ENCODE data around the gene ZBTB45.

The ZBTB45 gene

DNA sequence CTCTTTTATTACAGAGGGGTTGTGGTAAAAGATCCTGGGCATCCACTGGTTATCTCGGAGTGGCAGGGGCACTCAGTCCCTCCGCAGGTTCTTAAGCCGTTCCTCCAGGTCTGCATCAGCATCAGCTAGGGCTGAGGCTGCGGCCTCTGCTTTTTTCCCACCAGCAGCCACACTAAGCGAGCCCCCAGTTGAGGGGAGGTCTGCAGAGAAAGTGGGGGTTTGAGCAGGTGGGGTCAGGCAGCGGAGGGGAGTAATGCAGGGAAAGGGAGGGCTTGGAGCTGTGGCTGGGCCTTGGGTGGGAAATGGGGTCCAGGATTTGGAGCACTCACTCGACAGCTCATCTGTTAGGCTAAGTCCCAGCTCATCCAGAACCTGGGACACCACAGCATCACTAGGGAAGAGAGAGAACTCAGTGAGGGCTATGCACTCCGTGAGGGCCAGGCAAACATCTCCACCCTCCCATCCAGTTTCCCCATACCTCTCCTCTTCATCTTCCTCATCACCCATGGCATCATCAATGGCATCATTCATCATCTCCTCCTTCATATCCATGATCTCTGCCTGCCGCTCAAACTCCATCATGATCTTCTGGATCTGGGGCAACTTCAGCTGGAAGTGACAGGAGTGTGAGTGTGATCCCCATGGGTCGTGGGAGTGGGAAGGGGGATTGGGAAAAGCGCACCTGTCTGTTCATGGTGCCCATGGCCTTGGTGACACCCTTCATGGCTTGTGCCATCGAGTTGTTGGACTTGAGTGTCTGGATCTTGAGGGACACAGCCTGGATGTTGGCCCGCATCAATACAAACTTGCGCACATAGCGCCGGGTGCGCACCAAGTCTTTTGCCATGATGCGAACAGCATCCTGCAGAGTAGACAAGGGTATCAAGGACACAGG is 32.2 kb upstream of the ZBTB45 start:
- no peak overlapping the region for H4K8ac ChIP-seq (ENCODE audit: low read depth, low read length)
- H2AFZ ChIP-seq (ENCODE audit: insufficient read depth, low read length, poor library complexity) = no peak overlapping the region

DNA sequence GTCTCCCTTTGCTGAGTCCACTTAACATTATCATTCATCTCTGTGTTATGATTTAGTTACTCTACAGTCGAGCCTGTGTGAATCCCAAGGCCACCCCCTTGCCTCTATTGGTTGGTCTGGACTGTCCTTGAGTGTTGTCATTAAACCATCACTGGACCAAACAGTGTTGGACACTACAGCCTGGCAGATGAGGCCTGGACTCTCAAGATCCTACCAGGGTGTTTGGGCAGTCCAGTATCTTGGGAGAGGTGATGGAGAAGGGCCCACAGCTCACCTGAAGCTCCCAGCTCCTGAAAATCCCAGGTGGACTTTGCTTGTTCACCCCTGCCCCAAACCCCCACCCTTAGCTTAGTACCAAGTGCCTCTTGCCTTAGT is 31.5 kb upstream of the ZBTB45 start:
- Histone ChIP-seq H2AFZ (ENCODE audit: insufficient read depth, low read length, poor library complexity) (no peak overlapping the region), H4K91ac (ENCODE audit: low read depth, low read length) (no peak overlapping the region), H3K4ac (ENCODE audit: low read depth, low read length) (no peak overlapping the region), H2BK12ac (ENCODE audit: low read length) (no peak overlapping the region), H3K9ac (ENCODE audit: low read length) (no peak overlapping the region), H2AK5ac (ENCODE audit: low read length) (no peak overlapping the region), H3K79me1 (ENCODE audit: low read length) (peaks cover 8% of the 10 kb centered on the region), H3K27ac (ENCODE audit: low read depth, low read length) (no peak overlapping the region), H4K8ac (ENCODE audit: low read depth, low read length) (no peak overlapping the region), H3K4me1 (ENCODE audit: control insufficient read depth in 1 of 2, insufficient read depth in 2 of 2, low read length in 2 of 2) (peaks cover 12 to 21% of the 10 kb centered on the region in 2 experiments), H2BK120ac (ENCODE audit: insufficient read depth, low read length, poor library complexity) (no peak overlapping the region), H3K36me3 (ENCODE audit: control insufficient read depth in 1 of 2, insufficient read depth in 2 of 2, low read length in 2 of 2) (peaks cover 71 to 75% of the 10 kb centered on the region in 2 experiments), H4K12ac (ENCODE audit: low read depth, low read length) (no peak overlapping the region), H3K18ac (ENCODE audit: low read length) (no peak overlapping the region), H3K79me2 (ENCODE audit: control insufficient read depth, insufficient read depth, low read length, poor library complexity) (peaks cover 14% of the 10 kb centered on the region), H3K9me3 (ENCODE audit: insufficient read depth, low read depth, low read length) (peaks cover 2% of the 10 kb centered on the region), H3K4me3 (ENCODE audit: low read depth, low read length) (no peak overlapping the region), H3K4me2 (ENCODE audit: low read length) (no peak overlapping the region), H3K27me3 (ENCODE audit: insufficient read depth, low read length) (no peaks in the 10 kb centered on the region), H2BK5ac (ENCODE audit: low read depth, low read length, poor library complexity) (no peak overlapping the region), H3K14ac (ENCODE audit: low read length) (no peak overlapping the region), H3K23ac (ENCODE audit: low read length) (no peak overlapping the region)
- WGBS (ENCODE audit: extremely low coverage, insufficient coverage, insufficient read length) = no CpG with 5 or more reads among the region's 1 CpG
- DNase-seq = no peak

More for the DNA sequence above, 32.2 kb upstream of the ZBTB45 start:
- Histone ChIP-seq H3K4ac (ENCODE audit: low read depth, low read length) (no peak overlapping the region), H3K4me1 (ENCODE audit: control insufficient read depth in 1 of 2, insufficient read depth in 2 of 2, low read length in 2 of 2) (peaks cover 11 to 19% of the 10 kb centered on the region in 2 experiments), H3K4me3 (ENCODE audit: low read depth, low read length) (peak overlapping the region; percentile 19), H2BK5ac (ENCODE audit: low read depth, low read length, poor library complexity) (no peak overlapping the region), H3K79me1 (ENCODE audit: low read length) (peaks cover 8% of the 10 kb centered on the region), H3K23ac (ENCODE audit: low read length) (no peak overlapping the region), H3K14ac (ENCODE audit: low read length) (no peak overlapping the region), H4K91ac (ENCODE audit: low read depth, low read length) (no peak overlapping the region), H3K4me2 (ENCODE audit: low read length) (no peak overlapping the region), H3K27ac (ENCODE audit: low read depth, low read length) (no peak overlapping the region), H2AK5ac (ENCODE audit: low read length) (no peak overlapping the region), H2BK120ac (ENCODE audit: insufficient read depth, low read length, poor library complexity) (no peak overlapping the region), H2BK12ac (ENCODE audit: low read length) (no peak overlapping the region), H3K79me2 (ENCODE audit: control insufficient read depth, insufficient read depth, low read length, poor library complexity) (peaks cover 9% of the 10 kb centered on the region), H3K36me3 (ENCODE audit: control insufficient read depth in 1 of 2, insufficient read depth in 2 of 2, low read length in 2 of 2) (peaks cover 75 to 76% of the 10 kb centered on the region in 2 experiments), H3K27me3 (ENCODE audit: insufficient read depth, low read length) (no peaks in the 10 kb centered on the region), H3K9me3 (ENCODE audit: insufficient read depth, low read depth, low read length) (peaks cover 2% of the 10 kb centered on the region), H3K18ac (ENCODE audit: low read length) (no peak overlapping the region), H3K9ac (ENCODE audit: low read length) (no peak overlapping the region), H4K12ac (ENCODE audit: low read depth, low read length) (no peak overlapping the region)
- no CpG with 5 or more reads among the region's 18 CpGs for WGBS (ENCODE audit: extremely low coverage, insufficient coverage, insufficient read length)
- no peak for DNase-seq

DNA sequence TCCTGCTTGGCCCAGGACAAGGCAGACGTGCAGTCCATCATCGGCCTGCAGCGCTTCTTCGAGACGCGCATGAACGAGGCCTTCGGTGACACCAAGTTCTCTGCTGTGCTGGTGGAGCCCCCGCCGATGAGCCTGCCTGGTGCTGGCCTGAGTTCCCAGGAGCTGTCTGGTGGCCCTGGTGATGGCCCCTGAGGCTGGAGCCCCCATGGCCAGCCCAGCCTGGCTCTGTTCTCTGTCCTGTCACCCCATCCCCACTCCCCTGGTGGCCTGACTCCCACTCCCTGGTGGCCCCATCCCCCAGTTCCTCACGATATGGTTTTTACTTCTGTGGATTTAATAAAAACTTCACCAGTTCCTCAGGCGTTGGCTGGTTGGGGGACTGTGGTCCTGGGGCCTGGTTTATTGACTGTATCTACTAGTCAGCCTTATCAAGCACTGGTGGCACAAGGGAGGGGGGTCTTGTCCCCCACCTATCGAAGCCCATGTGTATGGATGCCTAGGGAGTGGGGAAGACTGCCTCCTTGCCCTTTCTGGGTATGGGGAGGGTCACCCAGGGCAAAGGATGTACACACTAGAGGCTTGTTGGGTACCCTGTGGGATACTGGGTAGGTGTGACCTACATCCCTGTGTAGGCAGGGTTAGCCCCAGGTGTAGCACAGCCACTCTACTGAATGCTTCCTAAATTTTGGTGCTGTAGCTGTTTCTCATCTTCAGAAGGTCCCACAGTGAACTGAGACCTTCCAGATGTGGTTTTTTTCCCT is 30.9 kb upstream of the ZBTB45 start:
- Histone ChIP-seq H2BK120ac (ENCODE audit: insufficient read depth, low read length, poor library complexity) (no peak overlapping the region), H3K79me2 (ENCODE audit: control insufficient read depth, insufficient read depth, low read length, poor library complexity) (peaks cover 20% of the 10 kb centered on the region), H3K4me3 (ENCODE audit: low read depth, low read length) (no peak overlapping the region), H3K27ac (ENCODE audit: low read depth, low read length) (no peak overlapping the region), H2AFZ (ENCODE audit: insufficient read depth, low read length, poor library complexity) (no peak overlapping the region), H3K23ac (ENCODE audit: low read length) (no peak overlapping the region), H3K36me3 (ENCODE audit: control insufficient read depth in 1 of 2, insufficient read depth in 2 of 2, low read length in 2 of 2) (peaks cover 70 to 76% of the 10 kb centered on the region in 2 experiments), H3K14ac (ENCODE audit: low read length) (no peak overlapping the region), H3K79me1 (ENCODE audit: low read length) (peaks cover 8% of the 10 kb centered on the region), H4K12ac (ENCODE audit: low read depth, low read length) (no peak overlapping the region), H3K9ac (ENCODE audit: low read length) (no peak overlapping the region), H4K91ac (ENCODE audit: low read depth, low read length) (no peak overlapping the region), H3K4ac (ENCODE audit: low read depth, low read length) (no peak overlapping the region), H4K8ac (ENCODE audit: low read depth, low read length) (no peak overlapping the region), H3K4me1 (ENCODE audit: control insufficient read depth in 1 of 2, insufficient read depth in 2 of 2, low read length in 2 of 2) (peaks cover 14 to 25% of the 10 kb centered on the region in 2 experiments), H2BK5ac (ENCODE audit: low read depth, low read length, poor library complexity) (no peak overlapping the region), H3K27me3 (ENCODE audit: insufficient read depth, low read length) (no peaks in the 10 kb centered on the region), H3K9me3 (ENCODE audit: insufficient read depth, low read depth, low read length) (peaks cover 2% of the 10 kb centered on the region), H3K4me2 (ENCODE audit: low read length) (no peak overlapping the region), H3K18ac (ENCODE audit: low read length) (no peak overlapping the region), H2BK12ac (ENCODE audit: low read length) (no peak overlapping the region), H2AK5ac (ENCODE audit: low read length) (no peak overlapping the region)
- DNase-seq = no peak
- WGBS (ENCODE audit: extremely low coverage, insufficient coverage, insufficient read length) = no CpG with 5 or more reads among the region's 13 CpGs

DNA sequence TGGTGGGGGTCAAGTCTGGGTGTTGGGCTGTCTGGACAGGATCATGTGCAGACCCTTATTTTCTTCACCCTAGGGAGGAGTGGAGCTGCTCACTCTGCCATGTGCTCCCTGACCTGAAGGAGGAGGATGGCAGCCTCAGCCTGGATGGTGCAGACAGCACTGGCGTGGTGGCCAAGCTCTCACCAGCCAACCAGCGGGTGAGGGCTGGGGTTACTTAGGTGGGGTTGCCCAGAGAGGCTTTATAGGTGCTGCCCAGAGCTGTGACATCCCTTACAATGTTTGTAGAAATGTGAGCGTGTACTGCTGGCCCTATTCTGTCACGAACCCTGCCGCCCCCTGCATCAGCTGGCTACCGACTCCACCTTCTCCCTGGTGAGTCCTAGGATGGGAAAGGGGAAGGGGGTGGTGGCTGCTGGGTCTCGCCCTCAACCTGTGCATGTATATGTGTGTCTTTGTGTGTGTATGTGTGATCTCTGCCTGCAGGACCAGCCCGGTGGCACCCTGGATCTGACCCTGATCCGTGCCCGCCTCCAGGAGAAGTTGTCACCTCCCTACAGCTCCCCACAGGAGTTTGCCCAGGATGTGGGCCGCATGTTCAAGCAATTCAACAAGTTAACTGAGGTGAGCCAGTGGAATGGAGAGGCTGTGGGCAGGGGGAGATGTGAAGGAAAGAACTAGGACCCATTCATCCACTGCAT is 30.2 kb upstream of the ZBTB45 start:
- H3K4ac ChIP-seq (ENCODE audit: low read depth, low read length) = no peak overlapping the region
- no peak overlapping the region for H4K12ac ChIP-seq (ENCODE audit: low read depth, low read length)
- H3K23ac ChIP-seq (ENCODE audit: low read length) = no peak overlapping the region
- no peak overlapping the region for H2AK5ac ChIP-seq (ENCODE audit: low read length)
- WGBS (ENCODE audit: extremely low coverage, insufficient coverage, insufficient read length) = no CpG with 5 or more reads among the region's 11 CpGs
- no peak overlapping the region for H4K91ac ChIP-seq (ENCODE audit: low read depth, low read length)
- peaks cover 27% of the 10 kb centered on the region for H3K79me2 ChIP-seq (ENCODE audit: control insufficient read depth, insufficient read depth, low read length, poor library complexity)
- H2BK120ac ChIP-seq (ENCODE audit: insufficient read depth, low read length, poor library complexity) = no peak overlapping the region
- no peak overlapping the region for H4K8ac ChIP-seq (ENCODE audit: low read depth, low read length)
- no peak overlapping the region for H2AFZ ChIP-seq (ENCODE audit: insufficient read depth, low read length, poor library complexity)
- DNase-seq = no peak
- peaks cover 2% of the 10 kb centered on the region for H3K9me3 ChIP-seq (ENCODE audit: insufficient read depth, low read depth, low read length)
- peaks cover 70 to 74% of the 10 kb centered on the region in 2 experiments for H3K36me3 ChIP-seq (ENCODE audit: control insufficient read depth in 1 of 2, insufficient read depth in 2 of 2, low read length in 2 of 2)
- no peak overlapping the region for H3K9ac ChIP-seq (ENCODE audit: low read length)
- peaks cover 8% of the 10 kb centered on the region for H3K79me1 ChIP-seq (ENCODE audit: low read length)
- no peak overlapping the region for H3K27ac ChIP-seq (ENCODE audit: low read depth, low read length)
- no peak overlapping the region for H2BK5ac ChIP-seq (ENCODE audit: low read depth, low read length, poor library complexity)
- no peak overlapping the region for H3K14ac ChIP-seq (ENCODE audit: low read length)
- H2BK12ac ChIP-seq (ENCODE audit: low read length) = no peak overlapping the region
- H3K18ac ChIP-seq (ENCODE audit: low read length) = no peak overlapping the region
- H3K27me3 ChIP-seq (ENCODE audit: insufficient read depth, low read length) = no peaks in the 10 kb centered on the region
- H3K4me1 ChIP-seq (ENCODE audit: control insufficient read depth in 1 of 2, insufficient read depth in 2 of 2, low read length in 2 of 2) = peaks cover 14 to 22% of the 10 kb centered on the region in 2 experiments
- H3K4me3 ChIP-seq (ENCODE audit: low read depth, low read length) = no peak overlapping the region
- H3K4me2 ChIP-seq (ENCODE audit: low read length) = no peak overlapping the region

Measured in trophoblast cell (in vitro differentiated cells and primary cell).